GM21360 (cell line): ENCODE data around the gene RIC3.

Experiments
- ATAC-seq: cut with Tn5 transposase; IDR thresholded peaks from one replicate; pipeline ENCODE4 v1.9.1; 2021; ENCODE audit warnings: mild to moderate bottlenecking, moderate library complexity; ENCODE audit not compliant: unreplicated experiment

The RIC3 gene

GRCh38 chr11:8090756-8091155 is 78.1 kb downstream of the RIC3 start:
- no peak for ATAC-seq

GRCh38 chr11:8089791-8090510 is 78.9 kb downstream of the RIC3 start:
- no peak for ATAC-seq

- no peak for ATAC-seq
Observed at GRCh38 chr11:8087756-8088155, 81.1 kb downstream of the RIC3 start.

GRCh38 chr11:8087185-8087584 is 81.6 kb downstream of the RIC3 start:
- no peak for ATAC-seq

- ATAC-seq: no peak
Observed at GRCh38 chr11:8086571-8086970, 82.3 kb downstream of the RIC3 start.

- no peak for ATAC-seq
Observed at GRCh38 chr11:8086001-8086479, 82.8 kb downstream of the RIC3 start.

- ATAC-seq: no peak
Observed at GRCh38 chr11:8085011-8085645, 83.7 kb downstream of the RIC3 start.

GRCh38 chr11:8084352-8084751 is 84.5 kb downstream of the RIC3 start:
- no peak for ATAC-seq

GRCh38 chr11:8083871-8084281 is 84.9 kb downstream of the RIC3 start:
- no peak for ATAC-seq

- ATAC-seq: no peak
Observed at GRCh38 chr11:8083088-8083395, 85.8 kb downstream of the RIC3 start.

GRCh38 chr11:8082391-8083087 is 86.3 kb downstream of the RIC3 start:
- no peak for ATAC-seq

GRCh38 chr11:8081591-8082250 is 87.1 kb downstream of the RIC3 start:
- no peak for ATAC-seq

- no peak for ATAC-seq
Observed at GRCh38 chr11:8080674-8081590, 87.9 kb downstream of the RIC3 start, which contains the start of gene TUB. Gene TUB, plus strand, starts transcription at chr11:8081211. Its CDS starts 300 bp downstream, at chr11:8081511.

GRCh38 chr11:8080069-8080670 is 88.7 kb downstream of the RIC3 start:
- no peak for ATAC-seq

- ATAC-seq: no peak
Observed at GRCh38 chr11:8079111-8079675, 89.6 kb downstream of the RIC3 start.

GRCh38 chr11:8075119-8075726 is 93.6 kb downstream of the RIC3 start:
- ATAC-seq: no peak

- no peak for ATAC-seq
Observed at GRCh38 chr11:8071616-8072581, 96.9 kb downstream of the RIC3 start.
